GM11168 (cell line): ENCODE measurements around the gene LY86.

ENCODE experiments used
- in situ Hi-C: fragments of 300-500 bp; cut with MboI; formaldehyde crosslinking; loops from one replicate; pipeline ENCODE4 v1.12.0; 2022; ENCODE audit warnings: low sequenced_read_pairs; ENCODE audit not compliant: unreplicated experiment

The LY86 gene

DNA sequence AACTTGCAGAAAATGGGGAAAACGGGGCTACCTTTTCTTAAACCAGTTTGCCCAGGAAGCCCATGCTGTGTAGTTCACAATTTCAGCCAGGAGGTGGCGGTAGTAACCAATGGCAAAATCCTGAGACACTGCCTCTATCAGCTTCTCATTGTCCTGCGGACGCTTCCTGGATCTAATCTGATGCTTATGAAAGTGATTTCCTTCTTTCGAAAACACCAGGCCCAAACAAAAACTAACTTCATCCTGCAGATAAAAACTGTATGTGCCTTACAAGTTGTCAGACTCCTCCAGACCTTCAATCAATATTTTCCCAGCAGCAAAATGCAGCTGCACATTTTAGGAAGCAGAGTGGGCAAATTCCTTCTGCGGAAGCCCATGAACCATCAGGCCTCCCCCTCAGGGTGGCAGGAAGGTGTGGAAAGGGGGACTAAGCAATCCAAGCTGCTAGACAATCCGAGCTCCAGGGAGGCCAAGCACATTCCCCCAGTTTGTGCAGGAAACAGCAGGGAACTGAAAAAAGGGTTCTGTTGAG is 88.5 kb downstream of the LY86 start:
- in situ Hi-C loops, result loop anchor here (25.0 kb wide), 1 partner anchor 560 kb away; no protein-coding TSS in a partner anchor

DNA sequence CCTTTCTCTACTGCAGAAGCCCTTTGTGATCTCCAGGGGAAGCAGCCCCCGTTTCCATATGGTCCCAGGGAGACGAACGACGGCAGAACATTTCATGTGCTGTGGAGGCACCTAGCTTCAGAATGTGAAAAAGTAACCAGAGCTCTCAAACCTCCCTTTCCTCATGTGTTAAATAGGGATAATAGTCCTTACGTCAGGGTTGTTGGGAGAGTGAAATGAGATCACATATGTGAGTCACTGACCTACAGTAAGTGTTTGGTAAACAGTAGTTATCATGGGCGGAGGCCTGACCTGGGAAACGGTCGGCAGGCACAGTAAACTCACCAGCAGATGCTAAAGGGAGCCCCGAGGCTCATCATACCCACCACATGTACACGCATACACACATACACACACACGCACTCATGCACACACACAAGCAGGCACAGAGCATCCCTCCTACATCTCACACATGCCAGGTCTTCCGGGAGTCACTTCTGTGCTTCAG is 89.7 kb downstream of the LY86 start:
- in situ Hi-C loops, result loop anchor here (25.0 kb wide), 1 partner anchor 559 kb away; no protein-coding TSS in a partner anchor

DNA sequence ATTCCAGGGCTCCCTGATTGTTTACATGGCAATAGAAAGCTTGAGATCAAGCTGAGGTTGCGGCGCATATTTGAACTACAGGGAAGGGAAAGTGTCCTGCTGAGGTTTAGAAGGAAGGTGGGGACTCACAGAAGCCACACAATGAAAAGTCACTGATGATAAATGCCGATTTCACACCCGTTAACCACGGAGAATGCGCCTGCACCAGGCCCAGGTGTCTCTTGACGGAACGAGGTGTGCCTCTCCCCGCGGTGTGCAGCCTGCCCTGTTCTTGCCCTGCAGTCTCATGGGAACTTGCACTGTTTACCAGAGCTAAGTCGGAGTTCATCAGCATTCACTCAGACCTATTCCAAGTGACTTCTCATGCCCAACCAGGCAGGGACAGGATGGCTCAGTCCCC is 90.3 kb downstream of the LY86 start:
- in situ Hi-C loops, result loop anchor here (25.0 kb wide), 1 partner anchor 558 kb away; no protein-coding TSS in a partner anchor

DNA sequence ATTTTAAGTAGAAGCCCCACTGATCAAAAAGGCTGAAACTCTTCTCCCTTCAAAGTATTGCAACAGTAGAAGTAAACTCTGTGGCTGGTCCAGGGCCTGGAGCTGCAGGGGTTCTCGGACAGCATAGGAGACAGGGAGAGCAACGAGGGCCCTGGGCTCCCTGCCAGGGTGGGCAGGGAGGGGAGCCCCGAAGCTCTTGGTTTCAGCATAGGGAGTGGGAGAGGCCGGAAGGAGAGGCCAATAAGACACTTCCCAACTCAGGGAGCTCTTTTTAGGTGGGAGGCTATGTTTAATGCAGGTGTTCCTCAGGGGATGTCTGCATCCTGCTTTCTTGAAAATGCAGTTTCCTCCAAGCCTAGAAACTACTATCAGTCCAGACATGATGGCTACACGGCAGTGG is 91.1 kb downstream of the LY86 start:
- in situ Hi-C loops, result loop anchor here (25.0 kb wide), 1 partner anchor 558 kb away; no protein-coding TSS in a partner anchor

DNA sequence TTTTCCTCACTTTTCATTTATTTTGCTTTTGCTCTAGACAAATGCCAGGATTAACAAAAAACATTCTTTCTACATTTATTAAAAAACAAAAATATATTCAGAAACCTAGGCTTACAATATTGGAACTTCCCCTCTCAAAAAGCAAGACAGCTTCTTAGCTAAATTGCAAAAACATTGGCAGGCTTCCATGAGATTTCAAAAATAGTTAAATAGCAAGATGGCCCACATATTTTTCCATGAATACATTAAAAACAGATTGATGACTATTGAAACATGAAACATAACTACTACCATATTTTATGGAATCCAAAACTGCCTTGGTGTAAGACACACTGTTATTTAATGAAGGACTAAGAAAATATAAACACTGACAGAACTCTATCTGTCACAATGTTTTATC is 92.0 kb downstream of the LY86 start:
- in situ Hi-C loops, result loop anchor here (25.0 kb wide), 1 partner anchor 557 kb away; no protein-coding TSS in a partner anchor

DNA sequence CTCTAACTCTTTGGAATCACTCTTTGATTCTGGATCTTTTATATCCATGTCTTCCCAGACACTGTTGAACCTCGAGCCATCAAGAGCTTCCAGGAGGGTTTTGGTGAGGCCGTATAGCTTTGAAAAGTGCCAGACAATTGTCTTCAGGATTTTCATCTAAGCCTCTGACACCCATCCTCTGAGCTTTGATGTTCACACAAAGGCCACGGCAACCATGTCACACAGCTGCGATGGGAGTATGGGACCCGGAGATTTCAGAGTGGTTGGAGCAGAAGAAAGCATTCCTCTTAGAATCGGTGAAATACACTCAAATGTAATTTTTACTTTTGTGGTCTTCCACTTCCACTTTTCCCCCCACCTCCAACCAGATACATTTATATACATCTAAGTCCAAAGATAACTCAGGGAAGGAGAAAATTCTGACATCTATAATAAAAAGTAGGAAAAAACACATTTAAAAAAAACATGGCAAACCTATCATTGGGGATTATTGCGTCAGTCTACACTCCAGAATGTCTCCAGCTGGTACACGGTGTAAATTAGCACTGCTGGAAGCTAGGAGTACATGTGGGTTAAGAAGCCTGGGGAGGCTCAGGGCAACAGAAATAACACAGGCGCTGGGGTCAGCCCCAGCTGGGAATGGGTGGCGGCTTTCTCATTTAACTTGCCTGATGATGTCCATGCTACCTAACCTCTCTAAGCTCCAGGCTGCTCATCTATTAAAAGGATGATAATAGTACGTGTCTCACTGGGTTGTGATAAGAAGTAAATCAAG is 92.7 kb downstream of the LY86 start:
- in situ Hi-C loops, result loop anchor here (25.0 kb wide), 1 partner anchor 556 kb away; no protein-coding TSS in a partner anchor

DNA sequence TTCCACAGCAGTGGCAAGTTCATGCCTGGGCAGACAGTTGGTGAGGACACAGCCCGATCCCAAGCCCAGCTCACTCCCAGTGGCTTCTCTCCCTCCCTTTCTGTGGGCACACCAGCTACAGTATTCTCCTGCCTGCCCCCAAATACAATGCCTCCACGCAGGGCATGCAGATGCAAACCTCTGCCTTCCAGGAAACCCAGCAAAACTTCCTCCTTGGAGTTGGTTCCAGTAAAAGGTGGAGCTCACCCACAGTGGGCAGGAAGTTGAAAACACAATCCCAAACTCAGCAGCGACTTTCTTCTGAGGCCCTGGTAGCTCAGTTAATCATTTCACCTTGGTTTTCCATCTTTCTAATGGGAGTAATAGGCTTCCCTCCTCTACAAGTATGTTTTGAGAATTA is 93.7 kb downstream of the LY86 start:
- in situ Hi-C loops, result loop anchor here (25.0 kb wide), 1 partner anchor 555 kb away; no protein-coding TSS in a partner anchor

DNA sequence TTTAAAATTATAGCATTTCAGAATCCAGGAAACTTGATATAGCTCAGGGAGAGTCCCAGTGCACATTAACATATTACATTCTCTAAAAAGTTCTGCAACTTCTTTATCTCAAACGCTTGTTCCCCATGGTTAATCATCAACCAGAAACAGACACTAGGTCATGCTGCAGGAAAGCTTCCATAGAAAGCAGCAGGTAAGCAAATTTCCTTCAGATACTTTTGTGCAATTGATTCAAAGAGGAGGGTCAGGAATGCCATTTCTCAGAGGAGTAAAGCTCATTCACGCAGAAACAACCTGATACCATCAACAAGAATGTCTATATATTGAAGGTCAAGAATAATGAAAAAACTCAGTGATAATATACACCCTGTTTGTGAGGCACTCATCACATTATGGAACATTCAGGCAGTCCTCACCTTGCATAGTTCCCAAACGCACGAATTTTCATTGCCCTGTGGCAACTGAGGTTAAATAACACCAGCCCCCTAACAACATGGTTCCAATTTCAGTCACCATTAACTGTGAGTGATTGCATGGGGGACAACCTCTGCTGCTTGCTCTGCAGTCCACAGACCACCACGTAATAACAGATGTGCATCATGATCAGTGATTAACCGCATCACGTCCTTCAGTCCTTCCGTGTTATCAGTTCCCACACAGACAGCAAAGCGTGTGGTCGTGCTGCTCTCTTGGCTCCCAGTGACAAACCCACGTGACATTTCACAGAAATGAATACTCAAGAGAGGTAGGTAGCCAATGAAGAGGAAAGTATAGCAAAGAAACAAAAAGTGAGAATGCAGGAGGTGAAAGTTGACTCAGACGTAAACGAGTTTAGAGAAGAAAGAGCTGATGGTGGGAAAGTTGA is 95.7 kb downstream of the LY86 start:
- in situ Hi-C loops, result loop anchor here (25.0 kb wide), 1 partner anchor 553 kb away; no protein-coding TSS in a partner anchor

DNA sequence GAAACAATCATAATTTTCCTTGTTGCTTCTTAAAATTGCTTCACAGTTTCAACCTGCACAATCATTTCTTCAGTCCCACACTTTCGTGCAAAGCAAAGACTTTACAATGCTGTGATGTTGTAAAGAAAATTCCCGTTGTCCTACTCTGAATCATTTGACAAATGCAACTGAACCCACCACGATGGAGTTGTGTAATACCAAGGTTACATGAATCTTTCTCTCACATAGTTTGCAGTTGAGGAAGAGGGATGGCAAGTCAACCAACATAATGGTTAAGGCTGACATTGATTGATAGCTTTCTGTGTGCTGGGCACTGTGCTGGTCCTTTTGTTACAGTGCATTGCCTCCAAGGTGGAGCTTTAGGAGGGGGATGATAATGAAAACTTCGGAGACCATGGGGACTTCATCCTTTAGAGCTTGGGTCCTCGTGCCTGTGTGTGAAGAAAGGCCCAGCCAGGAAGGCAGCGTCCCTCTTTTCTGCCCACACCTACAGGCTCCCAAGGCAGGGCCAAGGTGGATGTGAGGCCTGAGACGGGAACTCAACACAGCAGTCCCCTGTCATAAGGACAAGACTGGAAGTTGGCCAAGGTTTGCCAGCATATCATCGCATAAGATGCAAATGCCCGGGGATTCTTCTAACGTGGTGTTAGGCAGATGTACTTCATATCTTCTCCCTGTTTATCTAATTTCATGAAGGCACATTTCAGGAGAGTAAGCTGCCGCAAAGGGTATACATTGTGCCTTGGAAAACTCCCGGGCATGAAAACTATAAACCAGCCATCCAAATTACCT is 96.9 kb downstream of the LY86 start:
- in situ Hi-C loops, result loop anchor here (25.0 kb wide), 1 partner anchor 552 kb away; no protein-coding TSS in a partner anchor

DNA sequence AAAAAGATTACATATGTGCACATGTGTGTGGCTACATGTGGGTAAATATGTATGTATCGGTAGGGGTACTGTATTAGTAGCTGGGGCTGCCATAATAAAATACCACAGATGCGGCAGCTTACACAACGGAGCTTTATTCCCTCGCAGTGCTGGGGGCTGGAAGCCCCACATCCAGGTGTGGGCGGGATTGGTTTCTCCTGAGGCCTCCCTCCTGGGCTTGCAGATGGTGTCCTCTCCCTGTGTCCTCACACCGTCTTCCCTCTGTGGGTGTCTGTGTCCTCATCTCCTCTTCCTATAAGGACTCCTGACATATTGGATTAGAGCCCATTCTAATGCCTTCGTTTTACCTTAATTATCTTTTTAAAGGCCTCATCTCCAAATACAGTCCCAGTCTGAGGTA is 97.7 kb downstream of the LY86 start:
- in situ Hi-C loops, result loop anchor here (25.0 kb wide), 1 partner anchor 551 kb away; no protein-coding TSS in a partner anchor

DNA sequence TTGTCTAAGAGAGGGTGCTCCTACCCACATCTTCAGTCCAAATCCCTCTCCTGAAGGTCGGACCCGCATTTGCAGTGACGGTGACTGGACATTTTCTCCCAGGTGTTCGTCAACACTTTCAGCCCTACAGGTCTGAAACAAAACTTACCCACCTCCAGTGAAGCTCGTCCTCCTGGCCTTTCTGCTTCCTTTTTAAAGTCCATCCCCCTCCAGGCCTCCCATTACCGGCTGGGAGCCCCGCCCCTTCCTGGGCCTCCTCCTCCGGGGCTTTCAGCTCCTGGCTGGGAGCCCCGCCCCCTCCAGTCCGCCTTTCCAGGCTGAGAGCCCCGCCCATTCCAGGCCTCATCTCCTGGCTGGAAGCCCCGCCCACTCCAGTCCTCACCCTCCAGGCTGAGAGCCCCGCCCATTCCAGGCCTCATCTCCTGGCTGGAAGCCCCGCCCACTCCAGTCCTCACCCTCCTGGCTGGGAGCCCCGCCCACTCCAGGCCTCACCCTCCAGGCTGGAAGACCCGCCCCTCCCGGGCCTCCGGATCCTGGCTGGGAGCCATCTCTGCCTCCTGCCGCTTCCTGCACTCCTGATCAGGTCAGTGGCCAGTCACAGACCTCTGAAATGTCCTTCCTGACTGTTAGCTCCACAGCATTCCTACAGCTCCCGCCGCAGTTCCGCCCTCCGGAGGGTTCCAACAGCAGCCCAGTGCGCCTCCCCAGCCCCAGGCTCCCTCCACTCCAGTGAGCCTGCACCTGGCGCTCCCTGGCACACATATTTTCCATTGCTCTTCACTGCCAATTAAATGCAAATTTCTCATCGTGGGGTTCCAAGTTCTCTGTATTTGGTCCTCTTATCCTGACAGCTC is 98.5 kb downstream of the LY86 start:
- in situ Hi-C loops, result loop anchor here (25.0 kb wide), 1 partner anchor 550 kb away; no protein-coding TSS in a partner anchor

DNA sequence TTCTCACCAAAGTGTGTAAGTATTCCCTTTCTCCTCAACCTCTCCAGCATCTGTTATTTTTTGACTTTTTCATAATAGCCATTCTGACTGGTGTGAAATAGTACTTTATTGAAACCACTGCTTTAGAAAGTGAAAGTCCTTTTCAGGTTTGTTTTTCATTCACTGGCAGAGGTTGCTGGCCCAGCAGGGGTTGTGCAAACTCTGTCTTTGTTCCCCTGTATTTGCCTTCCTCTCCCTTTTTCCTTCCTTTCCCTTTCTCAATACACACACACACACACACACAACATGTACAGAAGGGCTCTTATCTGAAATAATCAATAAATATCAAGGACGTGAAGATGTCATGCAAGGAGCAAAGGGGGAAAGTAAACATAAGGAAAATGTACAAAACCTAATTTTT is 99.8 kb downstream of the LY86 start:
- in situ Hi-C loops, result loop anchor here (25.0 kb wide), 1 partner anchor 549 kb away; no protein-coding TSS in a partner anchor

DNA sequence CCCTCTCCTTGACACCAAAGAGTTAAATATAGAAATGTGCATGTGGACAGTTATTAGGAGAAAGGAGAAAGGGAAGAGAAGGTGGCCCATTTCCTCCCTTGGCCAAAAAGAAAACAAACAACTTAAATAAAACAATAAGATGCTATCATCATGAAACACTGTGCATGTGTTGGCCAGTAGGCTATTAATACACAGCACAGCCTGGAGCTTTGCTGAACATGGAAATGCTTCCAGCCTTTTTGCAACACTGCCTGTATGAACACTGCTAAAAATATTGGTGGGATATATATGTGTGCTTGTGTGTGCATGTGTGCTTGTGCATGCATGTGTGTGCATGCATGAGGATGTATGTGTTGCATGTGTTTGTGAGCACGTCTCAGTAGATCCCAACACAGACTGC is 100.4 kb downstream of the LY86 start:
- in situ Hi-C loops, result loop anchor here (25.0 kb wide), 1 partner anchor 548 kb away; no protein-coding TSS in a partner anchor

DNA sequence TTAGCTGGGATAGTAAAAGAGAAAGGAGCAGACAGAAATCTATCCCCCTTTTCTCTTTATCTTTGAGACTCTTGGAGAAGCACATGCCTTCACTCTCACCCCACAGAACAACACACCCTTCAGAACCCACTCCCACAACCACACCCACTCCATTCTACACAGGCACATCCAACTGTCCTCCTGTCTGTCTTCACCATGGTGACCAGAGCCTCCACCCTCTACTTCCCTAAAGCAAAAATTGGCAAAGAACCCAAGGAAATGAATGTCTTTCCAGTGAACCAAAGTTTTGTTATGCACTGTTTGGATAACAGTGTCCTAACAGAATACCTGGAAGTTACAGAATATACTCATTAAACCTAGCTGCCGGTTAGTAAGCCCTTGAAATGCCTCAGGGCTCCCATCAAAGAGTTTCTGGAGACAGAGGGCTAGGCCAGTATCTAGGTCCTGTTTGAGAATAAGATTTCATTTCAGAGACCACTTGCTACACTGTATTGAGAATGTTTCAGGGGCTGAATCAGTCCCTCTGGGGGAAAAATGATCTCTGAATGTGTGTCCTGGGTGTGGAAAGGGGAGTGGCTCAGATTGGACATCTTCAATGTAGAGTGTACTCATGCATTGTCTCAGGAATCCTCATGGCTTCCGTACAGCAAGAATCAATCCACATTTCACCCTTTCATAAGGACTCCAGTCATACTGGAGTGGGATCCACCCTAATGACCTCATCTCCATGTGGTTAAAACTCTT is 101.1 kb downstream of the LY86 start:
- in situ Hi-C loops, result loop anchor here (25.0 kb wide), 1 partner anchor 548 kb away; no protein-coding TSS in a partner anchor

DNA sequence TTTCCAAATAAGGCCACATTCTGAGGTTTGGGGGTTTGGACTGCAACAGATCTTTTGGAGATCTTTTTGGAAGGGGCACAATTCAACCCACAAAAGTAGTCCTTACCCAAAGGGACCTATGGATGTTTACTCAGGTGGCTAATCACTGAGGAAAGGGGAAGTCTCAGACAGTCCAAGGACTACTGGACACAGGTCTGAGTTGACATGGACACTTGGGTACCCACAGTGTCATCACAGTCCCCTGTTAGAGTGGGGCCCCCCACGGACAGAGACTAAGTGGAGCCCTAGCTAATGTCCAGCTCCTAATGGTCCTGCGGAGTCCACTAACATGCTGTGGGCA is 101.6 kb downstream of the LY86 start:
- in situ Hi-C loops, result loop anchor here (25.0 kb wide), 1 partner anchor 547 kb away; no protein-coding TSS in a partner anchor

DNA sequence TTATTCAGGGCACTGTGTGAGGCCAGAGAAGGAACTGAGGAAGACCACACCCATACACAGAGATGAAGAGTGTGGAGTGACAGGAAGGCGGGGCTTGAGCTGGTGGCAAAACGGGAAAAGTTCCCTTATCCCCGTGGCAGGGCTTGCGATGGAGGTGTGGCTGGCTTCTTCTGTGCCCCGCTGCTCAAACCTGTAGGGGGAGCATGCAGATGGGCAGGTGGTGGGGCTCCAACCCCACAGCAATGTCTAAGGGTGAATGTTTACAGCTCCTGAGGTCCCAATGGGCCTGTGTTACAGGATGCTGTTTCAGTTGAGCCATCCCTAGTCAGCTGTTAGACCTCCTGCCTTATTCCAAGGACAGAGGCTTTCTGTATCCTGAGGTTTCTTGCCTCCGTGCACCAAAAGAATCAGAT is 105.9 kb downstream of the LY86 start:
- in situ Hi-C loops, result loop anchor here (25.0 kb wide), 1 partner anchor 543 kb away; no protein-coding TSS in a partner anchor

DNA sequence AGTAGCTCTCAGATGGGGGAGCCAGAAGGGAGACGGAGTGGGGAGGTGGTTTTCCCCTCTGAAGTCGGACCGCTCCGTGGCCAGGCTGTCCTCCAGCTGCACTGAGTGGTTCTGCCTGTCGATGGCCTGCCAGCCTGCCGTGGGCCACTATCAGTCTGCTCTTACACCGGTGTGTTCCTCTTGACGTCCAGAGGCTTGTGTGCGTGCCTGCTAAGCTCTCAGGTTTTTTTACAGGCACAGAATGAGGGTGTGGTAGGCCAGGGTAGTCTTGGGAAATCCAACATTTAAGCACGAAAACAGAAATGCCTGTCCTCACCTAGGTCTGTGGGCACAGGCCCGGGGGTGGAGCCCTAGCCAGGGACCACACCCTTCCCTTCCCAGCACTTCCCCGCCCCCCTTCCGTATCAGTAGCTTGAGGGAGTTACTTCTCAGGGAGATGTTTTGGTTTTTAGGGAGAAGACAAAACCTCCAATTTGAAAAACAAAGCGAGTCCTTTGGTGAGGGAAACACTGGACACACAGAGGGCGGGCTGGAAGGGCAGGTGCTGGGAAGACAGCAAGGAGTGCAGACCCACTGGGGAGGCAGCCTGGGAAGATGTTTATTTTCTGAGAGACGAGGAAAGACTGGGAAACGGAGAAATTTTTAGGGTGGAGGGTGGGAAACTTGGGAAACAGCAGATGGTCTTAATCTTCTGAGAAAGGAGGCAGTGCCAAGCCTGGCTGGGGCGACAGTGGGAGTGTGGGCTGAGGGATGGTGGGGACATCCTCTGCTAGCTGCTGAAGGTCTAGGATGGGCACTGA is 106.5 kb downstream of the LY86 start:
- in situ Hi-C loops, result loop anchor here (25.0 kb wide), 1 partner anchor 542 kb away; no protein-coding TSS in a partner anchor
